ENCODE data around the gene ENTREP3.
"Not testable (repeated sequence)": the region's sequence is repeated elsewhere in the genome, so short reads cannot be mapped to it uniquely, and the experiment has no call there.

Gene ENTREP3

GRCh38 chr1:155291006-155291405 lies 35.7 kb upstream of the ENTREP3 start:
- H3K18ac ChIP-seq (ENCODE audit: low read length); DNase-seq (ENCODE audit: low spot score); H2BK5ac ChIP-seq (ENCODE audit: low read length); H3K4me3 ChIP-seq (ENCODE audit: low read length in 2 of 2); H2BK15ac ChIP-seq (ENCODE audit: low read length); H2AK5ac ChIP-seq (ENCODE audit: low read depth, low read length); H2AFZ ChIP-seq (ENCODE audit: low read length); H3K27ac ChIP-seq (replicated peaks; ENCODE audit: low read length); H4K91ac ChIP-seq (ENCODE audit: low read depth, low read length, poor library complexity); H3K14ac ChIP-seq (ENCODE audit: low read length); H3K4me1 ChIP-seq (ENCODE audit: control insufficient read depth in 2 of 2, insufficient read depth in 1 of 2, low read depth in 1 of 2, low read length in 2 of 2); H2BK120ac ChIP-seq (ENCODE audit: low read depth, low read length); H2BK12ac ChIP-seq (ENCODE audit: low read length); H4K8ac ChIP-seq (ENCODE audit: low read depth, low read length); H3K79me1 ChIP-seq (ENCODE audit: low read depth, low read length); H3K4me2 ChIP-seq (ENCODE audit: insufficient read depth, low read length, poor library complexity, severe bottlenecking); H3K9ac ChIP-seq (ENCODE audit: low read depth, low read length, poor library complexity); H3K4ac ChIP-seq (ENCODE audit: low read length); H3K23ac ChIP-seq (ENCODE audit: low read depth, low read length, poor library complexity): not testable (repeated sequence)
- H3K27me3 ChIP-seq (ENCODE audit: control insufficient read depth in 3 of 3, insufficient read depth in 3 of 3, low read depth in 1 of 3, low read length in 3 of 3) = peaks cover 3 to 33% (median 21%) of the 10 kb centered on the region in 3 experiments
- WGBS, 2 donors (ENCODE audit: extremely low coverage in 2 of 2, insufficient read length in 2 of 2, insufficient replicate concordance in 1 of 2) = no CpG with 5 or more reads among the region's 10 CpGs
- H3K9me3 ChIP-seq (replicated peaks in 1 of 2; ENCODE audit: control insufficient read depth in 2 of 2, insufficient read depth in 1 of 2, low read depth in 1 of 2, low read length in 2 of 2) = peaks cover 0 to 14% of the 10 kb centered on the region in 2 donors
- H3K36me3 ChIP-seq (replicated peaks in 1 of 2; ENCODE audit: control insufficient read depth in 2 of 2, insufficient read depth in 2 of 2, low read length in 2 of 2) = peaks cover 0 to 32% of the 10 kb centered on the region in 2 donors

- Histone ChIP-seq H3K23ac (ENCODE audit: low read depth, low read length, poor library complexity) (peak overlapping the region; percentile 20), H3K36me3 (replicated peaks in 1 of 2; ENCODE audit: control insufficient read depth in 2 of 2, insufficient read depth in 2 of 2, low read length in 2 of 2) (peaks cover 2 to 59% of the 10 kb centered on the region in 2 donors), H2BK12ac (ENCODE audit: low read length) (no peak overlapping the region), H4K91ac (ENCODE audit: low read depth, low read length, poor library complexity) (no peak overlapping the region), H2BK5ac (ENCODE audit: low read length) (no peak overlapping the region), H3K27ac (replicated peaks; ENCODE audit: low read length) (no peak overlapping the region), H3K27me3 (ENCODE audit: control insufficient read depth in 3 of 3, insufficient read depth in 3 of 3, low read depth in 1 of 3, low read length in 3 of 3) (peaks cover 0 to 4% (median 0%) of the 10 kb centered on the region in 3 experiments), H2BK120ac (ENCODE audit: low read depth, low read length) (no peak overlapping the region), H4K8ac (ENCODE audit: low read depth, low read length) (no peak overlapping the region), H2BK15ac (ENCODE audit: low read length) (no peak overlapping the region), H3K9ac (ENCODE audit: low read depth, low read length, poor library complexity) (peak overlapping the region; percentile 68), H3K18ac (ENCODE audit: low read length) (no peak overlapping the region), H2AFZ (ENCODE audit: low read length) (no peak overlapping the region), H3K4me2 (ENCODE audit: insufficient read depth, low read length, poor library complexity, severe bottlenecking) (no peak overlapping the region), H3K4me3 (ENCODE audit: low read length in 2 of 2) (no peak overlapping the region), H3K79me1 (ENCODE audit: low read depth, low read length) (peaks cover 1% of the 10 kb centered on the region), H3K9me3 (replicated peaks in 1 of 2; ENCODE audit: control insufficient read depth in 2 of 2, insufficient read depth in 1 of 2, low read depth in 1 of 2, low read length in 2 of 2) (peaks cover 0 to 1% of the 10 kb centered on the region in 2 donors), H3K14ac (ENCODE audit: low read length) (no peak overlapping the region), H3K4ac (ENCODE audit: low read length) (no peak overlapping the region), H3K4me1 (ENCODE audit: control insufficient read depth in 2 of 2, insufficient read depth in 1 of 2, low read depth in 1 of 2, low read length in 2 of 2) (no peaks in the 10 kb centered on the region), H2AK5ac (ENCODE audit: low read depth, low read length) (no peak overlapping the region)
- no CpG with 5 or more reads among the region's 21 CpGs for WGBS, 2 donors (ENCODE audit: extremely low coverage in 2 of 2, insufficient read length in 2 of 2, insufficient replicate concordance in 1 of 2)
- DNase-seq (ENCODE audit: low spot score) = no peak
Measured at GRCh38 chr1:155287987-155288543, 32.8 kb upstream of the ENTREP3 start.

- H3K27me3 ChIP-seq (ENCODE audit: control insufficient read depth in 3 of 3, insufficient read depth in 3 of 3, low read depth in 1 of 3, low read length in 3 of 3) = no peaks in the 10 kb centered on the region
- peaks cover 1% of the 10 kb centered on the region for H3K79me1 ChIP-seq (ENCODE audit: low read depth, low read length)
- no peak overlapping the region for H3K4ac ChIP-seq (ENCODE audit: low read length)
- H3K18ac ChIP-seq (ENCODE audit: low read length) = no peak overlapping the region
- no CpG with 5 or more reads among the region's 2 CpGs for WGBS, 2 donors (ENCODE audit: extremely low coverage in 2 of 2, insufficient read length in 2 of 2, insufficient replicate concordance in 1 of 2)
- H3K14ac ChIP-seq (ENCODE audit: low read length) = no peak overlapping the region
- no peak overlapping the region for H4K91ac ChIP-seq (ENCODE audit: low read depth, low read length, poor library complexity)
- no peak overlapping the region for H2BK12ac ChIP-seq (ENCODE audit: low read length)
- DNase-seq (ENCODE audit: low spot score) = no peak
- no peak overlapping the region for H3K9ac ChIP-seq (ENCODE audit: low read depth, low read length, poor library complexity)
- H2BK5ac ChIP-seq (ENCODE audit: low read length) = no peak overlapping the region
- no peak overlapping the region for H3K4me3 ChIP-seq (ENCODE audit: low read length in 2 of 2)
- no peak overlapping the region for H3K23ac ChIP-seq (ENCODE audit: low read depth, low read length, poor library complexity)
- no peak overlapping the region for H3K4me2 ChIP-seq (ENCODE audit: insufficient read depth, low read length, poor library complexity, severe bottlenecking)
- H2BK15ac ChIP-seq (ENCODE audit: low read length) = no peak overlapping the region
- no peak overlapping the region for H2AK5ac ChIP-seq (ENCODE audit: low read depth, low read length)
- H2AFZ ChIP-seq (ENCODE audit: low read length) = no peak overlapping the region
- H3K4me1 ChIP-seq (ENCODE audit: control insufficient read depth in 2 of 2, insufficient read depth in 1 of 2, low read depth in 1 of 2, low read length in 2 of 2) = no peaks in the 10 kb centered on the region
- peaks cover 2 to 73% of the 10 kb centered on the region in 2 donors for H3K36me3 ChIP-seq (replicated peaks in 1 of 2; ENCODE audit: control insufficient read depth in 2 of 2, insufficient read depth in 2 of 2, low read length in 2 of 2)
- H3K27ac ChIP-seq (replicated peaks; ENCODE audit: low read length) = no peak overlapping the region
- peaks cover 0 to 1% of the 10 kb centered on the region in 2 donors for H3K9me3 ChIP-seq (replicated peaks in 1 of 2; ENCODE audit: control insufficient read depth in 2 of 2, insufficient read depth in 1 of 2, low read depth in 1 of 2, low read length in 2 of 2)
- H2BK120ac ChIP-seq (ENCODE audit: low read depth, low read length) = no peak overlapping the region
- H4K8ac ChIP-seq (ENCODE audit: low read depth, low read length) = no peak overlapping the region
Measured at GRCh38 chr1:155286544-155286943, 31.3 kb upstream of the ENTREP3 start.

- Histone ChIP-seq H3K14ac (ENCODE audit: low read length) (no peak overlapping the region), H2AK5ac (ENCODE audit: low read depth, low read length) (peak overlapping the region; percentile 19), H3K79me1 (ENCODE audit: low read depth, low read length) (peaks cover 1% of the 10 kb centered on the region), H3K36me3 (replicated peaks in 1 of 2; ENCODE audit: control insufficient read depth in 2 of 2, insufficient read depth in 2 of 2, low read length in 2 of 2) (peaks cover 2 to 73% of the 10 kb centered on the region in 2 donors), H3K4me1 (ENCODE audit: control insufficient read depth in 2 of 2, insufficient read depth in 1 of 2, low read depth in 1 of 2, low read length in 2 of 2) (no peaks in the 10 kb centered on the region), H3K18ac (ENCODE audit: low read length) (no peak overlapping the region), H4K8ac (ENCODE audit: low read depth, low read length) (no peak overlapping the region), H3K27ac (replicated peaks; ENCODE audit: low read length) (no peak overlapping the region), H3K27me3 (ENCODE audit: control insufficient read depth in 3 of 3, insufficient read depth in 3 of 3, low read depth in 1 of 3, low read length in 3 of 3) (no peaks in the 10 kb centered on the region), H2BK15ac (ENCODE audit: low read length) (no peak overlapping the region), H3K9me3 (replicated peaks in 1 of 2; ENCODE audit: control insufficient read depth in 2 of 2, insufficient read depth in 1 of 2, low read depth in 1 of 2, low read length in 2 of 2) (peaks cover 0 to 1% of the 10 kb centered on the region in 2 donors), H3K23ac (ENCODE audit: low read depth, low read length, poor library complexity) (no peak overlapping the region), H2BK5ac (ENCODE audit: low read length) (no peak overlapping the region), H3K9ac (ENCODE audit: low read depth, low read length, poor library complexity) (no peak overlapping the region), H2BK120ac (ENCODE audit: low read depth, low read length) (no peak overlapping the region), H3K4ac (ENCODE audit: low read length) (no peak overlapping the region), H2BK12ac (ENCODE audit: low read length) (no peak overlapping the region), H3K4me2 (ENCODE audit: insufficient read depth, low read length, poor library complexity, severe bottlenecking) (no peak overlapping the region), H2AFZ (ENCODE audit: low read length) (no peak overlapping the region), H3K4me3 (ENCODE audit: low read length in 2 of 2) (peak overlapping the region in 1 of 2 donors; percentile 15), H4K91ac (ENCODE audit: low read depth, low read length, poor library complexity) (no peak overlapping the region)
- WGBS, 2 donors (ENCODE audit: extremely low coverage in 2 of 2, insufficient read length in 2 of 2, insufficient replicate concordance in 1 of 2) = no CpG with 5 or more reads among the region's 18 CpGs
- no peak for DNase-seq (ENCODE audit: low spot score)
Measured at GRCh38 chr1:155285631-155286044, 30.4 kb upstream of the ENTREP3 start.
